Smooth muscle cell (in vitro differentiated cells): Measurements from ENCODE around the gene ATP9A. TPM values are rescaled to one million over a fixed set of nuclear protein-coding genes. Genes with fewer than 3 reads are reported as not detected.
A peak's percentile ranks its signal among the peaks of the same experiment; 100 is the strongest.

ENCODE experiments used
- DNase-seq: peaks from one replicate; lab custom pipeline; 2025; ENCODE audit not compliant: unreplicated experiment; lab: John Stamatoyannopoulos, UW
- H2AFZ ChIP-seq: fragments of 200-600 bp; sonication (generic); 2 replicates; pipeline ENCODE4 v1.6.0; 2016; ENCODE audit warnings: antibody characterized with exemption, low read depth, mild to moderate bottlenecking
- H3F3A ChIP-seq: fragments of 200-600 bp; sonication (generic); 2 replicates; pipeline ENCODE4 v1.6.0; 2017; ENCODE audit warnings: antibody characterized with exemption, low read depth
- H3K27ac ChIP-seq: fragments of 200-600 bp; sonication (generic); 2 replicates; pipeline ENCODE4 v1.5.1; 2016; ENCODE audit warnings: low read depth, mild to moderate bottlenecking
- H3K27me3 ChIP-seq: fragments of 200-600 bp; sonication (generic); 2 replicates; pipeline ENCODE4 v1.6.1; 2016; ENCODE audit warnings: low read depth, mild to moderate bottlenecking
- H3K36me3 ChIP-seq: fragments of 200-600 bp; sonication (generic); 2 replicates; pipeline ENCODE4 v1.5.1; 2016; ENCODE audit warnings: low read depth
- H3K4me1 ChIP-seq: fragments of 200-600 bp; sonication (generic); 2 replicates; pipeline ENCODE4 v1.5.1; 2016; ENCODE audit warnings: low read depth
- H3K4me2 ChIP-seq: fragments of 200-600 bp; sonication (generic); 2 replicates; pipeline ENCODE4 v1.6.0; 2016; ENCODE audit warnings: mild to moderate bottlenecking
- H3K4me3 ChIP-seq: fragments of 200-600 bp; sonication (generic); 2 replicates; pipeline ENCODE4 v1.5.1; 2016; ENCODE audit warnings: mild to moderate bottlenecking
- H3K79me2 ChIP-seq: fragments of 200-600 bp; sonication (generic); 2 replicates; pipeline ENCODE4 v1.6.0; 2016; ENCODE audit warnings: low read depth, mild to moderate bottlenecking
- H3K9ac ChIP-seq: fragments of 200-600 bp; sonication (generic); 2 replicates; pipeline ENCODE4 v1.6.0; 2016; ENCODE audit warnings: low read depth
- H3K9me3 ChIP-seq: fragments of 200-600 bp; sonication (generic); replicated peaks from 2 replicates; pipeline ENCODE4 v1.5.1; 2016; ENCODE audit warnings: low read depth
- H4K20me1 ChIP-seq: fragments of 200-600 bp; sonication (generic); 2 replicates; pipeline ENCODE4 v1.6.0; 2016; ENCODE audit warnings: low read depth
- CTCF ChIP-seq: fragments of 200-600 bp; sonication (generic); IDR thresholded peaks from 2 replicates; pipeline ENCODE4 v1.5.1; 2017; ENCODE audit warnings: borderline replicate concordance, mild to moderate bottlenecking, antibody characterized with exemption; ENCODE audit not compliant: insufficient read depth, poor library complexity, severe bottlenecking
- WGBS: methylation state at CpG from one replicate; pipeline ENCODE4 v1.1.7; 2016; ENCODE audit warnings: low lambda C conversion rate; 5-methylcytosine and 5-hydroxymethylcytosine counted together
- polyA plus RNA-seq: library from polyadenylated mRNA; unstranded; fragments of >200 nt; fragmentation: Nextera tagmentation; extraction: Ambion mirVana; gene quantifications from 2 replicates; pipeline ENCODE4 v1.2.1, GENCODE V29; 2016
- total RNA-seq: library from RNA; depleted of rRNA; stranded (reverse); fragments of >200 nt; gene quantifications from 2 replicates; pipeline ENCODE4 v1.2.3, GENCODE V29; 2014

ATP9A gene
- total and polyA plus RNA-seq, 2 experiments from 2014 or later, result 3.4 to 8.0 TPM

GRCh38 chr20:51666126-51666525 lies 102.1 kb downstream of the ATP9A start:
- no peak for TF ChIP-seq CTCF
- 94% methylated on average over 5 of the region's 5 CpGs for WGBS
- H3K27me3 ChIP-seq, result no peaks in the 10 kb centered on the region
- H3K9me3 ChIP-seq, result no peaks in the 10 kb centered on the region
- no peak overlapping the region for H2AFZ ChIP-seq
- no peak for DNase-seq
- peaks cover 7% of the 10 kb centered on the region for H3K36me3 ChIP-seq
- no peak overlapping the region for H3K9ac ChIP-seq
- H3F3A ChIP-seq, result peaks cover 7% of the 10 kb centered on the region
- no peak overlapping the region for H3K4me3 ChIP-seq
- H3K4me1 ChIP-seq, result no peaks in the 10 kb centered on the region
- H4K20me1 ChIP-seq, result peaks cover 5% of the 10 kb centered on the region
- H3K79me2 ChIP-seq, result no peaks in the 10 kb centered on the region
- no peak overlapping the region for H3K4me2 ChIP-seq
- H3K27ac ChIP-seq, result no peak overlapping the region

GRCh38 chr20:51665543-51666118 lies 102.6 kb downstream of the ATP9A start:
- Histone ChIP-seq H3K27me3 (no peaks in the 10 kb centered on the region), H3K79me2 (no peaks in the 10 kb centered on the region), H3K36me3 (peaks cover 7% of the 10 kb centered on the region), H3K27ac (no peak overlapping the region), H3K4me2 (no peak overlapping the region), H4K20me1 (peaks cover 8% of the 10 kb centered on the region), H3K9ac (no peak overlapping the region), H3F3A (peaks cover 10% of the 10 kb centered on the region), H3K4me3 (no peak overlapping the region), H3K4me1 (no peaks in the 10 kb centered on the region), H3K9me3 (no peaks in the 10 kb centered on the region), H2AFZ (no peak overlapping the region)
- no peak for TF ChIP-seq CTCF
- no peak for DNase-seq
- 96% methylated on average over 8 of the region's 8 CpGs for WGBS

- Histone ChIP-seq H3K36me3 (no peaks in the 10 kb centered on the region), H3K4me1 (no peaks in the 10 kb centered on the region), H3K4me2 (no peak overlapping the region), H3K9ac (no peak overlapping the region), H3K79me2 (no peaks in the 10 kb centered on the region), H3K9me3 (no peaks in the 10 kb centered on the region), H4K20me1 (peaks cover 12% of the 10 kb centered on the region), H3K27ac (peak overlapping the region; percentile 53), H3F3A (peaks cover 15% of the 10 kb centered on the region), H3K27me3 (no peaks in the 10 kb centered on the region), H2AFZ (no peak overlapping the region), H3K4me3 (no peak overlapping the region)
- DNase-seq, result no peak
- no peak for TF ChIP-seq CTCF
- WGBS, result 15% methylated on average over 3 of the region's 3 CpGs
Measured at GRCh38 chr20:51661609-51662178, 106.5 kb downstream of the ATP9A start.
